RWPE2 (cell line): ENCODE measurements around the gene AGFG1.
A peak's percentile ranks its signal among the peaks of the same experiment; 100 is the strongest.

ENCODE experiments used
- ATAC-seq: fragments of 200-7000 bp; cut with Tn5 transposase; 3 replicates; pipeline ENCODE4 v1.9.1; 2021; ENCODE audit warnings: low read depth
- DNase-seq: peaks from one replicate; pipeline ENCODE4 v3.0.0-alpha.2; 2020; ENCODE audit warnings: low spot score
- H3K27ac ChIP-seq: fragments of 450-650 bp; 2 replicates; pipeline ENCODE4 v1.5.1; 2017; ENCODE audit warnings: mild to moderate bottlenecking; ENCODE audit not compliant: poor library complexity, severe bottlenecking
- H3K27me3 ChIP-seq: fragments of 250-450 bp; sonication (Bioruptor Pico); 2 replicates; pipeline ENCODE4 v1.5.1; 2021; ENCODE audit warnings: mild to moderate bottlenecking, moderate library complexity; ENCODE audit not compliant: insufficient read depth, poor library complexity, severe bottlenecking
- H3K36me3 ChIP-seq: fragments of 250-450 bp; sonication (Bioruptor Pico); 2 replicates; pipeline ENCODE4 v1.5.1; 2020; ENCODE audit warnings: low read depth, mild to moderate bottlenecking, moderate library complexity
- H3K4me1 ChIP-seq: fragments of 250-450 bp; sonication (Bioruptor Pico); 2 replicates; pipeline ENCODE4 v1.5.1; 2021; ENCODE audit warnings: mild to moderate bottlenecking, moderate library complexity; ENCODE audit not compliant: insufficient read depth, poor library complexity, severe bottlenecking
- H3K4me3 ChIP-seq: fragments of 250-450 bp; sonication (Bioruptor Pico); 2 replicates; pipeline ENCODE4 v1.5.1; 2021; ENCODE audit warnings: mild to moderate bottlenecking, moderate library complexity; ENCODE audit not compliant: severe bottlenecking
- H3K9me3 ChIP-seq: fragments of 250-450 bp; sonication (Bioruptor Pico); 2 replicates; pipeline ENCODE4 v1.5.1; 2021; ENCODE audit warnings: mild to moderate bottlenecking, moderate library complexity; ENCODE audit not compliant: severe bottlenecking
- TF ChIP-seq, protein P1 (sequence below): fragments of 450-650 bp; IDR thresholded peaks from one replicate; pipeline ENCODE4 v1.5.1; 2017; ENCODE audit warnings: mild to moderate bottlenecking, moderate library complexity; ENCODE audit not compliant: poor library complexity, severe bottlenecking

Gene AGFG1

DNA sequence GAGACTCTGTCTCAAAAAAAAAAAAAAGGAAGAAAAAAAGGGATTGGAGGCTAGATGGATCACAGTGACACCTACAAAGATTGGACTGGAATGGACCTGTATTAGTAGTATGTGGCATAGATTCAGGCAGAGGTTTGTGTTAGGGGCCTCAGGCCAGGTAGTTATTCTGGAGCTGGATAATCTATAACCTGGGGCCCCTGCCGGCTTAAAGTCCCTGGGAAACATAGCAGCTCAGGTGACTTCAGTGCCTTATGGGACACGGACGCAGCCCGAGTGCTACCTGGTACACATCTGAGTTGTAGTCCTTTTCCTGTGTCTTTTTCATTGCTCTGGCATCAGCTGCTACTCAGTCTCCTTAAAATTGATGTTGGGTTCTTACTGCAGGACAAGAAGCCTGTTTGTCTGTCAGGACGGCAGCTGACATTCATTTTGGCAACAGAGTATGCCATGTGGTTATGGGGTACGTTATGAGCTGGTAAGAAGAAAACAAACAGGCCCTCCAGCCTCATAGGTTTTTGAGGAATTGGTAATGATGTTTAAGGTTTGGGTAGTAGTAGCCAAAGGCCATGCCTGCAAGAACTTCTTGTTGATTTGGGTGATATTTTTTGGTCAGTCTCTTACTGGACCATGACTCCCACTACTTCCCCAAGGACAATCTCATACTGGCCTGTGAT lies 27.8 kb downstream of the AGFG1 start:
- TF ChIP-seq, protein P1, sequence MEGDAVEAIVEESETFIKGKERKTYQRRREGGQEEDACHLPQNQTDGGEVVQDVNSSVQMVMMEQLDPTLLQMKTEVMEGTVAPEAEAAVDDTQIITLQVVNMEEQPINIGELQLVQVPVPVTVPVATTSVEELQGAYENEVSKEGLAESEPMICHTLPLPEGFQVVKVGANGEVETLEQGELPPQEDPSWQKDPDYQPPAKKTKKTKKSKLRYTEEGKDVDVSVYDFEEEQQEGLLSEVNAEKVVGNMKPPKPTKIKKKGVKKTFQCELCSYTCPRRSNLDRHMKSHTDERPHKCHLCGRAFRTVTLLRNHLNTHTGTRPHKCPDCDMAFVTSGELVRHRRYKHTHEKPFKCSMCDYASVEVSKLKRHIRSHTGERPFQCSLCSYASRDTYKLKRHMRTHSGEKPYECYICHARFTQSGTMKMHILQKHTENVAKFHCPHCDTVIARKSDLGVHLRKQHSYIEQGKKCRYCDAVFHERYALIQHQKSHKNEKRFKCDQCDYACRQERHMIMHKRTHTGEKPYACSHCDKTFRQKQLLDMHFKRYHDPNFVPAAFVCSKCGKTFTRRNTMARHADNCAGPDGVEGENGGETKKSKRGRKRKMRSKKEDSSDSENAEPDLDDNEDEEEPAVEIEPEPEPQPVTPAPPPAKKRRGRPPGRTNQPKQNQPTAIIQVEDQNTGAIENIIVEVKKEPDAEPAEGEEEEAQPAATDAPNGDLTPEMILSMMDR = no peak
- DNase-seq = no peak
- Histone ChIP-seq H3K27ac (no peak overlapping the region), H3K9me3 (no peaks in the 10 kb centered on the region), H3K4me1 (peaks cover 14% of the 10 kb centered on the region), H3K27me3 (no peaks in the 10 kb centered on the region), H3K4me3 (no peak overlapping the region), H3K36me3 (no peaks in the 10 kb centered on the region)
- no peak for ATAC-seq

DNA sequence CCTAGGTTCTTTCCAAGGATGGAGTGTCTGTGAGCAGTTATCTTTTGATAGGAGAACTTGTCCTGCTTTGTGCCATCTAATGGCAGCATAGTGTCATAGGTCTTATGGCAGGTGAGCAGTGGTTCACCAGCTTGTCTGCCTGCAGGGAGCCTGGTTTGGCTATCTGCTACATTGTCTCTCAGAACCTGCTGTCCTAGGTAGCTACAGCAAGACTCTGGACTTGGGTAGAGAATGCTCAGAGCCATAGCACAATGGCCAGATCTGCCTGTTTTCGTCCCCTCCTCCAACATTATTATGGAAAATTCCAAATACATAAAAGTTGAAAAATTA lies 28.3 kb downstream of the AGFG1 start:
- Histone ChIP-seq H3K27ac (no peak overlapping the region), H3K27me3 (no peaks in the 10 kb centered on the region), H3K4me3 (no peak overlapping the region), H3K4me1 (peaks cover 14% of the 10 kb centered on the region), H3K36me3 (no peaks in the 10 kb centered on the region), H3K9me3 (no peaks in the 10 kb centered on the region)
- ATAC-seq = no peak
- DNase-seq = no peak
- TF ChIP-seq, protein P1 = no peak

DNA sequence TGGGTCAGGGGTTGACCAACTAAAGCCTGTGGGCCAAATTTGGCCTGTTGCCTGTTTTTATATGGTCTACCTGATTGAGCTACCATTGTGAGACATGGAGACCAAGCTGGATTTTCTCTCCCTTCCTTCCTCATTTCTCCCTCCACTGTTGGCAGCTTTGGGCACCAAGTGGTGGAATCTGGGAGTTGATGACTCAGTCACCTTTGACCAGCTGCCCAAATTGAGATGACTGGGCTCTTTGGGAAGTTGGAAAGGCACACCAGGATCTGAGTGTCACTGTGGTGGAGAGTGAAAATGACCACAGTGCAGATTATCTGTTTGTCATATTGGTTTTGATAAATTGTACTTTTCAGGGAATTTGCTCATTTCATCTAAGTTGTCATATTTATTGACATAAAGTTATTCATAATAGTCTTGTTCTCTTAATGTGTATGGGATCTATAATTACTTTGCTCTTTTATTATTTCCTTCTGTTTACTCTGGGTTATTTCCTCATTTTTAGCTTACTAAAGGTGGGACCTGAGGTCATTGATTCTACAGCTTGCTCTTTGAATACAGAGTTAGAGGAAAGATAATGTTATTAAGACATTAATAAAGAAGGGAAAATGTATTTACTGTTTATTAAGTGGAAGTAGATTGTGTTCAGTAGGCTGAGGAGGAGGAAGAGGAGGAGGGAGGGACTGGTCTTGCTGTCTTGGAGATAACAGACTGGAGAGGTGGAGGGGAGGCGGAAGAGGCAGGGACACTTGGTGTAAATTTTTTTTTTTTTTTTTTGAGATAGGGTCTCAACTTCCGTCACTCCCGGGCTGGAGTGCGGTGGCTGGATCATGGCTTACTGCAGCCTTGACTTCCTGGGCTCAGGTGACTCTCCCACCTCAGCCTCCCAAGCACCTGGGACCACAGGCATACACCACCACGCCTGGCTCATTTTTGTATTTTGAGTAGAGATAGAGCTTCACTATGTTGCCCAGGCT lies 31.8 kb downstream of the AGFG1 start:
- ATAC-seq = peak; percentile 83
- Histone ChIP-seq H3K36me3 (no peaks in the 10 kb centered on the region; the same call in 1 of the 2 replicates), H3K27me3 (no peaks in the 10 kb centered on the region), H3K27ac (no peak overlapping the region), H3K4me3 (no peak overlapping the region), H3K9me3 (no peaks in the 10 kb centered on the region), H3K4me1 (peaks cover 18% of the 10 kb centered on the region)
- DNase-seq = no peak
- TF ChIP-seq, protein P1 = no peak

DNA sequence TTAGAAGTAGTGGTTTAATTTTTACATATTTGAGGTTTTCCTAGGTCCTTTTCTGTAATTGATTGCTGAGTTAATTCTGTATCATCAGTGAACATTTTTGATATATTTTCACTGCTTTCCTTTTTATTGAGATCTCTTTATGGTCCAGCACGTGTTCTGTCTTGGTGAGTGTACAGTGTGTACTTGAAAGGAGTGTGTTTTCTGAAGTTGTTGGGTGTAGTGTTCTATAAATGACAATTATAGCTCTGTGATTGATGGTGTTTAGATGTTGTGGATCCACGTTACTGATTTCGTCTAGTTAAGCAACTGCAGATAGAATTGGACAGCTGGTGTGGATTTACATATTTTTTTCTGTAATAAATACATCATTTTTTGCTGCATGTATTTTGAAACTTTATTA lies 32.7 kb downstream of the AGFG1 start:
- TF ChIP-seq, protein P1 = no peak
- H3K27me3 ChIP-seq = no peaks in the 10 kb centered on the region
- H3K4me3 ChIP-seq = no peak overlapping the region
- H3K27ac ChIP-seq = no peak overlapping the region
- no peaks in the 10 kb centered on the region for H3K9me3 ChIP-seq
- H3K4me1 ChIP-seq = peaks cover 28% of the 10 kb centered on the region
- DNase-seq = no peak
- ATAC-seq = no peak
- H3K36me3 ChIP-seq = no peaks in the 10 kb centered on the region; the same call in 1 of the 2 replicates
